Hematopoietic multipotent progenitor cell treated with erythropoietin and hydrocortisone succinate and interleukin-3 and kit ligand, for 6 days (in vitro differentiated cells): Measurements from ENCODE around the gene MYO1D.

Source experiments
- DNase-seq: peaks from one replicate; pipeline ENCODE4 v3.0.0-alpha.2; 2015

The MYO1D gene

DNA sequence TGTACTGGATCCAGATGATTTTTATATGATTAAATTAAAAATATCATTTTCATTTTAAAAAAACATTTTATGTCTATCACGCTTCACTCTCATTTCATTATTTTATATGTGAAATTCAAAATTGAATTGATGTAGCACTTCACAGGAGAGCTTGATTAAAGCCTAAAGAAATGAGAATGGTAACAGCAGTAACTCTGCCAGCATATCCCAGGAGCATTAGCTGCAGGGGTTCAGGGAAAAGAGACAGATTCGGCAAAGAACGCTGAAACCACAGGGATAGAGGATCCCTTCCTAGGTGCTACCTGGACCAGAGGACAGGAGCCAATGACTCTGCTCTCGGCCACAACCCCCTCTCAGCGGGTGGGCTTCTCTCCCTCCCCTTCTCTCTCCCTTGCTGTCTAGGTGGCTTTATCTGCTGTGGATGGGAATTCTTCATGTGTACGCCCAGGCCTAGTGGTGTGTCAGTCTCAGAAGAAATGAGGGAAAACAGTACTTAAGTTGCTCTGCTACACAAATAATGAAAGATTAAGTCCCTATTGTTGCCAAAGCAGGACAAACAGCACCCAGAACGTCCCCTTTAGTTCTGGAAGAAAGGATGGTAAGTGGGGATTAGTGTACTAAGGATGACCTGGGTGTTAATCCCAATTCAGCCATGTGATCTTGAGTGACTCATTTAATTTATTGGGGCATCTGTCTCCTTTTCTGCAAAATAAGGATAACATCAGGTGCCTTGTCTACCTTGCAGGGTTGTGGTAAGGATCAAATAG lies 266.9 kb downstream of the MYO1D start:
- no peak for DNase-seq

GRCh38 chr17:32609085-32609484 lies 267.8 kb downstream of the MYO1D start:
- peak; percentile 90 for DNase-seq

DNA sequence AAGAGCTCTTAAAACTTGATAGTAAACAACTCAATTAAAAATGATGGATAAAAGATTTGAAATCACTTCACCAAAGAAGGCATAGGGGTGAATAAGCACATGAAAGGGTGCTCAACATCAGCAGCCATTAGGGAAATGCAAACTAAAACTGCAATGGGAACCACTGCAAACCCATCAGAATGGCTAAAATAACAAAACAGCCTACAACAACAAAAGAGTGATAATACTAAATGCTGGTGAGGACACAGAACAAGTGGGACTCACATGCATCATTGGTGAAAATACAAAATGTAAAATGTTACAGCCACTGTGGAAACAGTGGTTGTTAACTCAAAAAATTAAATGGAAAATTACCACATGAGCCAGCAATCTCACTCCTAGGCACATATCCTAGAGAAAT lies 268.7 kb downstream of the MYO1D start:
- DNase-seq = no peak

GRCh38 chr17:32604966-32605365 lies 272.0 kb downstream of the MYO1D start:
- no peak for DNase-seq

GRCh38 chr17:32602396-32602795 lies 274.5 kb downstream of the MYO1D start:
- no peak for DNase-seq

DNA sequence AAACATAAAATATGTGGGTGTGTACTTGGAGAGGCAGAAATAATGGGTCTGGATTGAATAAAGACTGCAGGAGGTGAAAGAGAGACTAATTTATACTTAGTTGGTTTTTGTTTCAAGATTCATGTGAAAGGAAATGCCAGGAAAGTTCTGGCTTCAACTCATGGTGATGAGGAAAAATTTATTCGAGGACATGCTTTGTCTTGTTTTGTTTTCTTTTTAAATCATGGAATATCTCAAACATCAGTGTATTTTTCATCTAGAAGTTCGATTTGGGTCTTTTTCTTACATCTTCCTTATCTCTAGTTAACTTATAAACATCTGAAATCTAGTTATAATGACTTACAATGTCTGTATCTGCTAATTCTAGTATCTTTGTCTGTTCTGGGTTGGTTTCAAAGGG lies 275.1 kb downstream of the MYO1D start:
- DNase-seq = no peak

- DNase-seq = no peak
These were observed 280.3 kb downstream of the MYO1D start for GRCh38 chr17:32596628-32597027.

GRCh38 chr17:32596206-32596605 lies 280.7 kb downstream of the MYO1D start:
- DNase-seq = no peak

DNA sequence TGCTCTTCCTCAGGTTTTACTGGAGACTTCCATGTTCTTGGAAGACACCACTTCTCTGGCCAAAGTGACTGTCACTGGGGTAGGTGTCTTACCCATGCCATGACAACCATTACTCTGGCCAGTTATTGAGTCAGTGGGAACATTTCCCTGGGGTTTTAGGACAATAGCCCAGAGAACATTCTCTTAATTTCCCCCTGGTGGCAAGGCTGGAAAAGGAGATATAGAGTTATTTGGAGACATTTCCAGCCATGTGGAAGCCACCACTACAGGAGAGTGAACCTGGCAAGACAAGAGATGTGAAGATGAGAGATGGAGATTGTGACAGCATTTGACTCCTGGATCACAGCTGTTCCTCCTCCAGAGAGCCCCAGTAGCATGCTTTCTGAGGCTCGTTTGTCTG lies 283.9 kb downstream of the MYO1D start:
- no peak for DNase-seq

DNA sequence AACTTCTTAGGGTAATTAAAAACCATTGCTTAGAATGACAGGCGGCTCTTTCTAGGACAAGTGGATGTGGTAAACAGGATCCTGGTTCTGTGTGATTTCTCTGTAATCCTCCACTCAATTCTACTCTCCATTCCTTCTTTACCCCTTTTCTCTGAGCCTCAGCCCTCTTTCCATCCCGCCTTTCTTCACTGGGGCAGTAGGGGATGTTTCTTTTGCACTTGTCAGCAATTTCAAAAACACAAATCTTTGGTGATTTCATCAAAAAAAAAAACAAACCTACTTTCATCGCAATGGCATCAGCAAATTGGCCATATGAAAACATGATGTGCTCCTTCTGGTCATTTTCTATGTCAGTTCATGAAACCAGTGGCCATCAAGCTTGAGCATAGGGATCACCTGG lies 285.5 kb downstream of the MYO1D start:
- no peak for DNase-seq

- DNase-seq = no peak
These were observed 285.9 kb downstream of the MYO1D start for GRCh38 chr17:32590974-32591373.

- DNase-seq = peak; percentile 32
These were observed 287.9 kb downstream of the MYO1D start for GRCh38 chr17:32588982-32589381.

- no peak for DNase-seq
These were observed 288.8 kb downstream of the MYO1D start for GRCh38 chr17:32588135-32588534.

DNA sequence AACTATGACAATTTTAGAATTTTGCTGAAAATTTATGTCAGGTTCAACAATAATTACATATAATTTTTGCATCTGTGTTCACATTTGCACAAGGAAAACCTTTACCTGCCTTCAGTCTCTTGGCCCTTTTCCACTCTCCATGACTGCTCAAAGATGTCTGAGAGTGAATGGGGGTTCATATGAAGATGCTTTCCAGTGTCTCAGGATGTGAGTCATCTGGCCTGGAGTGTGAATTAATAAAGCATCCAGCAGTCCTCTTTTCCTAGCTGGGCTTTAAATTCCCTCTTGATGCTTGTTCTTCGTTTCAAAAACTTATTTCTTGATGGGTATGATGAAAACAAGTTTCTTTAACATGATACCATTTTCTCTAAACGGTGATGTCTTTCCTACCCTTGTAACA lies 290.3 kb downstream of the MYO1D start:
- no peak for DNase-seq

DNA sequence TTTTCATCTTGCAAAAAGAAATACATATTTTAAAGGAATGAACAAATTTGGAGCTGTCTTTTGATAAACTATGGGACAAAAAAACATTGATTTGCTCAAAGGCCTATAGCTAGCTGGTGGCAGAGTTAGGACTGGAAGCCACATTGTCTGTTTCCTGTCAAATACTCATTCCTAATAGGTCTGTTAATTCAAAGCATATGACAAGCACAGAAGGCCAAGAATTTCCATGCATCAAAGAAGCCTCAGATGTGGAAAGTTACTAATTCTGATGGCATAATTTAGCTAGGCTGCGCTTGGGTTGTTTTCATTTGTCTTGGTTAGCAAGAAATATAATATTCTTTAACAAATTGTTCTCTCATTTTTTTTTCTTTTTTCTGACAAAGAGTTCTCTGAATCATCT lies 292.1 kb downstream of the MYO1D start:
- no peak for DNase-seq

DNA sequence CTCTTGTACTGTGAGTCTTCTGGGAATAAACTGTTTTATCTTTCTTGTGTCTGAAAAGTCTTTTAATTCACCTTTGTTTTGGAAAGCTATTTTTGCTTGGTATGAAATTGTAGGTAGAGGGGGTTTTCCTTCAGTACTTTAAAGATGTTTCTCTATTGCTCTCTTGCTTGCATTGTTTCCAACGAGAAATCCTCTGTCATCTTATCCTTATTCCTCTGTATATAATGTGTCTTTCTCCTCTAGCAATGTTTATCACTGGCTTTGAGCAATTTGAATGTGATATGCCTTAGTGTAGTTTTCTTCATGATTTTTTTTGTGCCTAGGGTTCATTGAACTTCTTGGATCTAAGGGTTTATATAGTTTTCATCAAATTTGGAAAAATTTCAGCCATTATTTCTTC lies 293.9 kb downstream of the MYO1D start:
- no peak for DNase-seq

- no peak for DNase-seq
These were observed 301.1 kb downstream of the MYO1D start for GRCh38 chr17:32575852-32576251.

- no peak for DNase-seq
These were observed 306.9 kb downstream of the MYO1D start for GRCh38 chr17:32570081-32570396.

DNA sequence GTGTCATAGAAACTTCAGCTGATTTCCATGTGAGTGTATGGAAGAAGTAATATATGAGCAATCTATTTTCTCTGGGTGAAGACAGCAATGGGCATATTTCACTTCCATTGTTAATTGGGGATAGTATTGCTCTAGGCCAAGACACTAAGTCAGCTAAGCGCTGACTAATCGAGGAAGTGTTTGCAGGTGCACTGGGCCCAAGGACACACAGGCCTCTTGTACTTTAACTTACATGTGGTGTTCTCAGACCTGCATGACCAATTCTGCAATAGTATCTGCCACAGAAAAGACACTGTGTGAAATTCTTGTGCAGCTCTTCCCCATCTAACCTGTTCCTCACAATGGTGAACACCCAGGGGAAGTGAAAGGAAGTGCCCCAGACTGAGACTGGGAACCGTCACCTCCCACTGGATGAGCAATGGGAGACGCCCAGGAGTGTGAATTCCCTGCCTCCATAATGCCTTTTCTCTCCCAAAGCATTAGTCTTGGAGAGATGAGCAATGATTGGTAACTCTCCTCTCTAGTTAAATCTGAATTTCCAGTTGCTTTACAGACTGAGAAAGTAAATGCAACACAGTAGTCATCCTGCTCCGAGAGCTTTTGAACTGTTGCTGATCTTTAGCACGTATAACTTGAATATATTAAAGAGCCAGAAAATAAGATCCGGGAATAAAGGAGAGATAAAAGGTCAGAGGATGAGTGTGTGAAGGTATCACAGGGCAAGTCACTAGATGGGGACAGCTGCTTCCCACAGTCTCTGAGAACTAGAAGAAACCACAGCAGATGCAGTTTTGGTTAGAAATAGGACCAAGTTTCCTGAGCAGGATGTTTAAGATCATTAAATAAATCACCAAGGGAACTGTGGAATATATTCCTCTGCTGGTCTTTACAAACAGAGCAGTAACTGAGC lies 307.5 kb downstream of the MYO1D start:
- no peak for DNase-seq

GRCh38 chr17:32568705-32569104 lies 308.2 kb downstream of the MYO1D start:
- no peak for DNase-seq

DNA sequence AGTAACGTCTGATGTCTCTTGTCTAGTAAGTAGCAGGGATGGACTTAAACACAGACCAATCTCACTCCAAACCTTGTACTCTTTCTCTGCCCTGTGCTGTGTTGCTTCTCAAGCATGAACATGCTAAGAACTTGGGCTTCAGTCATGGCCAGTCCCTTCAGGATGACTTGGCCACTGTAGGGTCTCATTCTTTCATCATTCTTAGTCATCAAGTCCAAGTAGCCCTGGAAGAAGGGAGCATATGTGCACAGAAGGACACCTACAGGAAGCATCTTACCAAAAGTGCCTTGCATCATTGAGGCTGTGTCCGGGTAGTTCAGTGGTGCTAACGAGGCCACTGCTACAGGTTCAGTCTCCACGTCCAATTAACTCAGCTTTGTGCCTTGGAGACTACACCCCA lies 309.4 kb downstream of the MYO1D start:
- no peak for DNase-seq

DNA sequence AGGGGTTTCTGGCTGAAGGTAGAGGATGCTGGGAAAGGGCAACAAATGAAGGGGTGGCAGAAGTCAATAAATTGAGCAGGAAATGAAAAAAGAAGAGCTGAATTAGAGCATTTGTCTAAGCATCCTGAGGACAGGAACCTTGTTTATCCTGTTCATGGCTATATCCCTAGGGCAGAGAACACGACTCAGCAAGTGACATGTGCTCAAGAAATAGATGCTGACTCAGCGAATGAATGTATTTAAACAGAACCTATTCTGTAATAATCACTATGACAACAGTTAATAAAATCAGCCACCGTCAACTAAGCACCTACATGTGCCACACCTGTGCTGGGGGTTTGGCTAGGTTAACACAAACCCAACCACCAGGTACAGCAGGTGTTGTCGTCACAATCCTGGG lies 309.8 kb downstream of the MYO1D start:
- DNase-seq = no peak

- DNase-seq = no peak
These were observed 310.6 kb downstream of the MYO1D start for GRCh38 chr17:32566303-32566702.

GRCh38 chr17:32565401-32565800 lies 311.5 kb downstream of the MYO1D start:
- DNase-seq = no peak
